CD4-positive, CD25-positive, alpha-beta regulatory T cell (primary cell): ENCODE results near the gene RTN4RL1. TPM values are rescaled to one million over a fixed set of nuclear protein-coding genes. Genes with fewer than 3 reads are reported as not detected.

Experiments
- ATAC-seq, 2 donors: fragments of 150-1000 bp; cut with Tn5 transposase; one replicate each; pipeline ENCODE4 v1.10.0; 2021; ENCODE audit warnings: low read depth in 2 of 2, moderate number of reproducible peaks in 2 of 2, moderate library complexity in 1 of 2
- DNase-seq, 3 donors: peaks; one replicate each; pipeline versions ENCODE4 v3.0.0 to v3.0.0-alpha.2; 2012 to 2022; ENCODE audit warnings: mixed read lengths in 1 of 3
- H3K27ac ChIP-seq: one replicate; pipeline ENCODE4 v1.7.0; 2013; ENCODE audit warnings: mild to moderate bottlenecking, low read length; ENCODE audit not compliant: insufficient read depth, poor library complexity, severe bottlenecking
- H3K27me3 ChIP-seq: one replicate; pipeline ENCODE4 v1.7.0; 2013; ENCODE audit warnings: low read length; ENCODE audit not compliant: control insufficient read depth, insufficient read depth
- H3K36me3 ChIP-seq: one replicate; pipeline ENCODE4 v1.7.0; 2013; ENCODE audit warnings: mild to moderate bottlenecking, low read length, moderate library complexity; ENCODE audit not compliant: control insufficient read depth, insufficient read depth
- H3K4me1 ChIP-seq: 2 replicates; pipeline ENCODE4 v1.7.0; 2013; ENCODE audit warnings: mild to moderate bottlenecking, low read length; ENCODE audit not compliant: insufficient read depth, control insufficient read depth, poor library complexity, severe bottlenecking
- H3K4me3 ChIP-seq: one replicate; pipeline ENCODE4 v1.7.0; 2013; ENCODE audit warnings: low read depth, mild to moderate bottlenecking, low read length, moderate library complexity
- H3K9me3 ChIP-seq, 2 experiments: 1 replicate in 1 of 2; 2 replicates in 1 of 2; pipeline ENCODE4 v1.7.0; 2013; ENCODE audit warnings: low read length in 2 of 2, mild to moderate bottlenecking in 1 of 2, moderate library complexity in 1 of 2; ENCODE audit not compliant: control insufficient read depth in 2 of 2
- H3K27ac Mint-ChIP-seq, 3 donors: one replicate each; pipeline ENCODE4 v1.8.0; 2020 to 2022; ENCODE audit warnings: mild to moderate bottlenecking in 3 of 3, mixed read lengths in 3 of 3, moderate library complexity in 2 of 3
- H3K27me3 Mint-ChIP-seq: one replicate; pipeline ENCODE4 v1.8.0; 2022; ENCODE audit warnings: mild to moderate bottlenecking, mixed read lengths
- H3K36me3 Mint-ChIP-seq: one replicate; pipeline ENCODE4 v1.8.0; 2020; ENCODE audit warnings: mixed read lengths
- H3K4me1 Mint-ChIP-seq, 4 donors: one replicate each; pipeline ENCODE4 v1.8.0; 2020 to 2022; ENCODE audit warnings: mixed read lengths in 4 of 4, mild to moderate bottlenecking in 1 of 4
- H3K4me3 Mint-ChIP-seq, 4 donors: one replicate each; pipeline ENCODE4 v1.8.0; 2020 to 2022; ENCODE audit warnings: mild to moderate bottlenecking in 4 of 4, mixed read lengths in 4 of 4, moderate library complexity in 3 of 4
- H3K9me3 Mint-ChIP-seq, 7 donors: one replicate each; pipeline ENCODE4 v1.8.0; 2020 to 2022; ENCODE audit warnings: mixed read lengths in 7 of 7, mild to moderate bottlenecking in 3 of 7, moderate library complexity in 2 of 7
- polyA plus RNA-seq, 4 donors: library from polyadenylated mRNA; unstranded; fragments of 300-500 nt; fragmentation: Illumina TruSeq; gene quantifications; one replicate each; pipeline ENCODE4 v1.2.3, GENCODE V29; 2021
- total RNA-seq: library from RNA; stranded (reverse); gene quantifications from one replicate; pipeline ENCODE4 v1.2.3, GENCODE V29; 2022

RTN4RL1 gene
- total and polyA plus RNA-seq, 5 donors from 2014 or later: 0.14 to 0.35 (median 0.28) TPM; not detected in 2

GRCh38 chr17:1976683-1977064, 48.5 kb downstream of the RTN4RL1 start:
- Histone ChIP-seq H3K27me3 (no peaks in the 10 kb centered on the region), H3K4me3 (no peak overlapping the region), H3K36me3 (no peaks in the 10 kb centered on the region), H3K9me3 (no peaks in the 10 kb centered on the region), H3K27ac (no peak overlapping the region), H3K4me1 (no peaks in the 10 kb centered on the region)
- DNase-seq (no peak), ATAC-seq (no peak)
- H3K4me1 Mint-ChIP-seq: peaks cover 0 to 12% (median 4%) of the 10 kb centered on the region in 4 donors
- peaks cover 52% of the 10 kb centered on the region for H3K27me3 Mint-ChIP-seq
- no peak overlapping the region for H3K4me3 Mint-ChIP-seq
- H3K9me3 Mint-ChIP-seq: peaks cover 0 to 3% (median 0%) of the 10 kb centered on the region in 7 donors
- no peaks in the 10 kb centered on the region for H3K36me3 Mint-ChIP-seq
- H3K27ac Mint-ChIP-seq: no peak overlapping the region

- Mint-ChIP-seq H3K27me3 (peaks cover 52% of the 10 kb centered on the region), H3K9me3 (peaks cover 0 to 3% (median 0%) of the 10 kb centered on the region in 7 donors), H3K27ac (no peak overlapping the region), H3K36me3 (no peaks in the 10 kb centered on the region), H3K4me1 (peaks cover 0 to 12% (median 4%) of the 10 kb centered on the region in 4 donors), H3K4me3 (no peak overlapping the region)
- Histone ChIP-seq H3K4me1 (no peaks in the 10 kb centered on the region), H3K4me3 (no peak overlapping the region), H3K27ac (no peak overlapping the region), H3K9me3 (no peaks in the 10 kb centered on the region), H3K36me3 (no peaks in the 10 kb centered on the region), H3K27me3 (no peaks in the 10 kb centered on the region)
- DNase-seq: peak in 1 of 3 donors; percentile 36
- ATAC-seq: no peak
Measured at GRCh38 chr17:1976000-1976682, 49.0 kb downstream of the RTN4RL1 start.

GRCh38 chr17:1975573-1975972, 49.6 kb downstream of the RTN4RL1 start:
- no peaks in the 10 kb centered on the region for H3K4me1 ChIP-seq
- Mint-ChIP-seq H3K9me3 (peaks cover 0 to 3% (median 0%) of the 10 kb centered on the region in 7 donors), H3K27ac (no peak overlapping the region), H3K4me1 (peaks cover 0 to 12% (median 4%) of the 10 kb centered on the region in 4 donors), H3K4me3 (no peak overlapping the region), H3K36me3 (no peaks in the 10 kb centered on the region), H3K27me3 (peaks cover 52% of the 10 kb centered on the region)
- ATAC-seq (no peak), DNase-seq (no peak)
- H3K4me3 ChIP-seq: no peak overlapping the region
- no peaks in the 10 kb centered on the region for H3K36me3 ChIP-seq
- no peak overlapping the region for H3K27ac ChIP-seq
- H3K9me3 ChIP-seq: no peaks in the 10 kb centered on the region
- no peaks in the 10 kb centered on the region for H3K27me3 ChIP-seq

GRCh38 chr17:1972487-1973160, 52.5 kb downstream of the RTN4RL1 start:
- Mint-ChIP-seq H3K27me3 (peaks cover 29% of the 10 kb centered on the region), H3K4me3 (no peak overlapping the region)
- no peak for ATAC-seq

GRCh38 chr17:1970843-1971384, 54.2 kb downstream of the RTN4RL1 start:
- Histone ChIP-seq H3K27ac (no peak overlapping the region), H3K27me3 (no peaks in the 10 kb centered on the region), H3K4me1 (no peaks in the 10 kb centered on the region), H3K36me3 (no peaks in the 10 kb centered on the region), H3K9me3 (no peaks in the 10 kb centered on the region), H3K4me3 (no peak overlapping the region)
- peaks cover 0 to 5% (median 2%) of the 10 kb centered on the region in 4 donors for H3K4me1 Mint-ChIP-seq
- H3K4me3 Mint-ChIP-seq: no peak overlapping the region
- no peak for DNase-seq
- H3K36me3 Mint-ChIP-seq: no peaks in the 10 kb centered on the region
- ATAC-seq: no peak
- peaks cover 0 to 4% (median 0%) of the 10 kb centered on the region in 7 donors for H3K9me3 Mint-ChIP-seq
- H3K27me3 Mint-ChIP-seq: peaks cover 21% of the 10 kb centered on the region
- H3K27ac Mint-ChIP-seq: peak overlapping the region in 1 of 3 donors; percentile 54

More at GRCh38 chr17:1972487-1973160, 52.5 kb downstream of the RTN4RL1 start:
- no peak overlapping the region for H3K27ac Mint-ChIP-seq
- Histone ChIP-seq H3K4me1 (no peaks in the 10 kb centered on the region), H3K27ac (no peak overlapping the region), H3K27me3 (no peaks in the 10 kb centered on the region), H3K36me3 (no peaks in the 10 kb centered on the region), H3K4me3 (no peak overlapping the region), H3K9me3 (no peaks in the 10 kb centered on the region)
- DNase-seq: no peak
- H3K4me1 Mint-ChIP-seq: peaks cover 0 to 12% (median 4%) of the 10 kb centered on the region in 4 donors
- H3K9me3 Mint-ChIP-seq: peaks cover 0 to 4% (median 0%) of the 10 kb centered on the region in 7 donors
- H3K36me3 Mint-ChIP-seq: no peaks in the 10 kb centered on the region

GRCh38 chr17:1969712-1970111, 55.4 kb downstream of the RTN4RL1 start:
- no peaks in the 10 kb centered on the region for H3K9me3 ChIP-seq
- Mint-ChIP-seq H3K27me3 (peaks cover 12% of the 10 kb centered on the region), H3K4me3 (no peak overlapping the region), H3K9me3 (peaks cover 0 to 4% (median 0%) of the 10 kb centered on the region in 7 donors), H3K27ac (no peak overlapping the region), H3K36me3 (no peaks in the 10 kb centered on the region), H3K4me1 (peaks cover 0 to 2% (median 0%) of the 10 kb centered on the region in 4 donors)
- H3K27me3 ChIP-seq: no peaks in the 10 kb centered on the region
- no peak for ATAC-seq
- DNase-seq: no peak
- H3K4me3 ChIP-seq: no peak overlapping the region
- H3K36me3 ChIP-seq: no peaks in the 10 kb centered on the region
- H3K27ac ChIP-seq: no peak overlapping the region
- H3K4me1 ChIP-seq: no peaks in the 10 kb centered on the region

- Mint-ChIP-seq H3K36me3 (no peaks in the 10 kb centered on the region), H3K4me3 (no peak overlapping the region), H3K9me3 (peaks cover 0 to 1% (median 0%) of the 10 kb centered on the region in 7 donors), H3K27ac (no peak overlapping the region), H3K4me1 (no peaks in the 10 kb centered on the region), H3K27me3 (peaks cover 5% of the 10 kb centered on the region)
- DNase-seq (no peak), ATAC-seq (no peak)
- H3K9me3 ChIP-seq: no peaks in the 10 kb centered on the region
- H3K4me1 ChIP-seq: no peaks in the 10 kb centered on the region
- H3K36me3 ChIP-seq: no peaks in the 10 kb centered on the region
- no peak overlapping the region for H3K27ac ChIP-seq
- no peak overlapping the region for H3K4me3 ChIP-seq
- H3K27me3 ChIP-seq: no peaks in the 10 kb centered on the region
Measured at GRCh38 chr17:1967213-1967612, 57.9 kb downstream of the RTN4RL1 start.
